C4-2B (cell line): ENCODE measurements around the gene SAC3D1.
A peak's percentile ranks its signal among the peaks of the same experiment; 100 is the strongest.

Source experiments
- H3K27ac ChIP-seq: fragments of 450-650 bp; 2 replicates; pipeline ENCODE4 v1.5.1; 2017
- ZFX ChIP-seq: fragments of 450-650 bp; IDR thresholded peaks from 2 replicates; pipeline ENCODE4 v1.6.1; 2017
- TF ChIP-seq, protein P1 (sequence below): fragments of 450-650 bp; conservative IDR thresholded peaks from 2 replicates; pipeline ENCODE4 v1.5.1; 2017; ENCODE audit warnings: mild to moderate bottlenecking

Gene SAC3D1

DNA sequence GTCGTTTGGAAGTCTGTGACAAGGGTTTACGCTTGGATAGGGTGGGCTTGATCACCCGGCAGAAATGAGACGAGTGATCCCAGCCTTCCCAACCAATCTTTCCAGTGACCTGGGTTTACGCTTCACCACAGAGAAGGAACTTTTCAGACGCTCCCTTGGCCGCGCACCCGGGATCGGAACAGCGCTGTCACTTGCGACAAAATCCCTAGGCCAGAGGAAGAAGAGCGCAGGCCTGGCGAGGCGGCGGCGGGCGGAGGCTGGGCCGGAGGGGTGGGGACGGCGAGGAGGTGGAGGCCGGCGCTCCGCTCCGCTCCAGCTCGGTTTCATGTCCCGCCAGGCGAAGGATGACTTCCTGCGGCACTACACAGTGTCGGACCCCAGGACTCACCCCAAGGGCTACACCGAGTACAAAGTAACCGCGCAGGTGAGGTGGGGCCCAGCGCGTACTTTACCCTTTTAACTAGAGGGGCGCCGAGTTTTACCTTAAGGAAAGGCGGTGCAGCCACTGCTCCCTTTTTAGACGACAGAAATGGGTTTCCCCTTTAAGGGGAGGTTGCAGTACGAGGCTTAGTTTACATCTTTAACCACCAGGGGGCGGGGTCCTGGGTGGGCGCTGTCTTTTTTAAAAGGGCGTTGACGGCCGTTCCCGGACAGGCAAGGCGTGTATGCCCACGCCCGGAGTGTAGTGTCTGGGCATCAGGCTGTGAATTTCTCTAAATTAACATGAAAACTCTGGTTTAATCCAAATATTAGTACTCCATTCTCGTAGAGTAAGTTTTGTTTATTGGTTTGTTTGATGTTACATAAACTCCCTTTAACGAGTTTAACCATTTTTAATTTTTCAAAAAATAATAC lies 13.6 kb upstream of the SAC3D1 start, which contains the start of gene SNX15:
Gene SNX15 (plus strand): TSS at position 227 of the 855 bp plus-strand sequence. CDS start 99 bp downstream, at position 326.
- peak; percentile 16; the same call in 1 of the 2 replicates for TF ChIP-seq ZFX
- TF ChIP-seq, protein P1, sequence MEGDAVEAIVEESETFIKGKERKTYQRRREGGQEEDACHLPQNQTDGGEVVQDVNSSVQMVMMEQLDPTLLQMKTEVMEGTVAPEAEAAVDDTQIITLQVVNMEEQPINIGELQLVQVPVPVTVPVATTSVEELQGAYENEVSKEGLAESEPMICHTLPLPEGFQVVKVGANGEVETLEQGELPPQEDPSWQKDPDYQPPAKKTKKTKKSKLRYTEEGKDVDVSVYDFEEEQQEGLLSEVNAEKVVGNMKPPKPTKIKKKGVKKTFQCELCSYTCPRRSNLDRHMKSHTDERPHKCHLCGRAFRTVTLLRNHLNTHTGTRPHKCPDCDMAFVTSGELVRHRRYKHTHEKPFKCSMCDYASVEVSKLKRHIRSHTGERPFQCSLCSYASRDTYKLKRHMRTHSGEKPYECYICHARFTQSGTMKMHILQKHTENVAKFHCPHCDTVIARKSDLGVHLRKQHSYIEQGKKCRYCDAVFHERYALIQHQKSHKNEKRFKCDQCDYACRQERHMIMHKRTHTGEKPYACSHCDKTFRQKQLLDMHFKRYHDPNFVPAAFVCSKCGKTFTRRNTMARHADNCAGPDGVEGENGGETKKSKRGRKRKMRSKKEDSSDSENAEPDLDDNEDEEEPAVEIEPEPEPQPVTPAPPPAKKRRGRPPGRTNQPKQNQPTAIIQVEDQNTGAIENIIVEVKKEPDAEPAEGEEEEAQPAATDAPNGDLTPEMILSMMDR: no peak; the same call in 1 of the 2 replicates
- peak within 1 kb of the TSS; percentile 67 for H3K27ac ChIP-seq

DNA sequence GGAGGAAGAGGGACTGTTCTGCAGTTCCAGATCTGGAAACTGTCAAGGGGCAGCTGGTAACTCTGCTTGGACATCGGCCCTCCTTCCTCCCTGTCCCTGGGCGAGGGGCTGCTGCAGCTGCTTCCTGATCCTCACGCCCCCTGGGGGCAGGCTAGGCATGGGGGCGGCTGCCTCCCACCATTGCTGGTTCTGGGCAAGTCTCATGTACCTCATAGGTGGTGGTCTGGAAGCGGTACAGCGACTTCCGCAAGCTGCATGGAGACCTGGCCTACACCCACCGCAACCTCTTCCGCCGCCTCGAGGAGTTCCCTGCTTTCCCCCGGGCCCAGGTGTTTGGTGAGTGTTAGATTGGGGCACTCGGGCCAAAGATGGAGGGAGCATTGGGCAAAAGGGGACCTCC lies 8.8 kb upstream of the SAC3D1 start:
- no peak for TF ChIP-seq ZFX
- TF ChIP-seq, protein P1: no peak
- no peak overlapping the region for H3K27ac ChIP-seq

DNA sequence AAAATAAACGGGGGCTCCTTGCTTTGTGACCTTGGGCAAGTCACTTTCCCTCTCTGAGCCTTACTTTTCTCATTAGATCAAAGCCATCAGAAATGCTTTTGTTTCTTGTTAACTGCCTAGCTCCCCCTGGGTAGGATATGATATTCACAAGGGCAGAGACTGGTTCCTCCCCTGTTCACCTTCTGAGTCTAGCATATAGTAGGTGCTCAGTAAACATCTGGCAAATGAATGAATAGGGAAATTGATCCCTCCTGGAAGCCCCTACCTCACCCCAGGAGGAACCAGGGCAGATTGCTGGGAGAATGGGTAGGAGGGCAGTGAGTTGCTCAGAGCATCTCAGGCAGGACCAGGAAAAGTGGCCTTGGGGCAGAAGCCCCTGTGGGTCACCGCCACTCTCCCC lies 6.6 kb upstream of the SAC3D1 start:
- no peak for TF ChIP-seq ZFX
- TF ChIP-seq, protein P1: no peak
- no peak overlapping the region for H3K27ac ChIP-seq

DNA sequence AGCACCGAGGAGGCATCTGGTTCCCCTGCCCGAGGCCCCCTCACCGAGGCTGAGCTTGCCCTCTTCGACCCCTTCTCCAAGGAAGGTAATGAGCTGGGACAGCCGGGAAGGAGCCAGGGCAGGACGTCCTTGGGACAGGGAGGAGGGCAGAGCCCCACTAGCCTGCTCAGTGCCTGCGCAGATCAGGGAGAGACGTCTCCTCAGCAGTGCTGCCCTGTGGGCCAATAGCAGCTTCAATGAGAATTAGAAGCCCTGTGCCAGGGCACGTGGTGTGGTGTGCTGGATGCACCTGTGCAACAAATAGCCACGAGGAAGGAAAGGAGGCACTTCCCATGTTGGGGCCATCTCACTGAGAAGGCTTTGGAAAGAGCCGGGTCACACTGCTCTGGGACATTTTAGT lies 5.4 kb upstream of the SAC3D1 start:
- TF ChIP-seq, protein P1: no peak
- TF ChIP-seq ZFX: no peak
- no peak overlapping the region for H3K27ac ChIP-seq

DNA sequence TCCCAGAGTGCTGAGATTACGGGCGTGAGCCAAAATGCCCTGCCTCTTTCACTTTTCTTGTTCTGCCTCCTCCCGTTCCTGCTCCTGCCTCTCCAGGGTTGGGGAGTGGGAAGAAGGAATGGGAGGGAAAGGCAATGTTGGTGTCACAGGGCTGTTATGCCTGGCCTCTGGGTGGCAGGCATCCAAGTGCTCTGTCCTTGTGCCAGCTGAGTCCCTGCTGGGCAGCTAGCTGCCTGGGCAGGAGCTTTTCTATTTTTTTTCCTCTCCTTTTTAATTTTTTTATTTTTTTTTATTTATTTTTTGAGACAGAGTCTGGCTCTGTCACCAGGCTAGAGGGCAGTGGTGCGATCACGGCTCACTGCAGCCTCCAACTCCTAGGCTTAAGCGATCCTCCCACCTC lies 4.1 kb upstream of the SAC3D1 start:
- peak overlapping the region; percentile 32 for H3K27ac ChIP-seq
- TF ChIP-seq, protein P1: no peak
- no peak for TF ChIP-seq ZFX

DNA sequence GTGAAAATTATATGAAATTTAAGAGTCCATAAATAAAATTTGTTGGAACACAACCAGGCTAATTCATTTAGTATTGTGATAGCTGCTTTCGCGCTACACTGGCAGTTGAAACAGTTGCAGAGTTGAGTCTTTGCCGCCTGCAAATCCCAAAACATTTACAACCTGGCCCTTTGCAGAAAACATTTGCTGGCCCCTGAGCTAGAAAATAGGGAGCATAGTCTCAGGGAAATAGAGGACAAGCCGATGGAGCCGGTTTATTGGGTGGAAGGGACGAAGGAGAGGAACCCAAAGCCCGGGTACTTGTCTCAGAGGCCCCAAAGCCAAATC lies 527 bp upstream of the SAC3D1 start:
- peak overlapping the region; percentile 92 for H3K27ac ChIP-seq
- TF ChIP-seq ZFX: no peak
- TF ChIP-seq, protein P1: no peak

DNA sequence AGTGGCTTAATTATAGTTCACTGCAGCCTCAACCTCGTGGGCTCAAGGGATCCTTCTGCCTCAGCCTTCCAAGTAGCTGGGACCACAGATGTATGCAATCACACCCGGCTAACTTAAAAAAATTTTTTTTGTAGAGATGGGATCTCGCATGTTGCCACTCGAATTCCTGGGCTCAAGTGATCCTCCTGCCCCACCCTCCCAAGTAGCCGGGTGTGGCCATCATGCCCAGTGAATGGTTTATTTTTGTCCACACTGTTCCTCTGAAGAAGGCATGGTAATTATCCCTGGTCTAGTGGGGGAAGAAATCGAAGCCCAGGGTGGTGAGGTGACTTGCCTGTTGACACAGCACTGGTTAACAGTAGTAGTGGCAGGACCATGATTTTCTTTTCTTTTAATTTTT lies 1.9 kb downstream of the SAC3D1 start:
- no peak for TF ChIP-seq ZFX
- TF ChIP-seq, protein P1: no peak
- no peak overlapping the region; the same call in 1 of the 2 replicates for H3K27ac ChIP-seq
